ENCODE results near the gene SLC52A1. TPM values are rescaled to one million over a fixed set of nuclear protein-coding genes. Genes with fewer than 3 reads are reported as not detected.
A peak's percentile ranks its signal among the peaks of the same experiment; 100 is the strongest.

SLC52A1 gene
- total and polyA plus RNA-seq, 10 of the 15 experiments (the other 5 are each of a cell fraction or from before 2014, with no cell fraction given) = 0.04 to 0.11 TPM; not detected in 8

GRCh38 chr17:4998732-4999429, 36.3 kb downstream of the SLC52A1 start:
- Histone ChIP-seq H3K27ac (ENCODE audit: control insufficient read depth, insufficient read depth) (peak overlapping the region; percentile 76), H2AFZ (ENCODE audit: control insufficient read depth, low read depth, low read length) (peak overlapping the region; percentile 11; the same call in 1 of the 2 replicates), H3K4me3 (peak overlapping the region; percentile 99), H4K20me1 (ENCODE audit: control insufficient read depth, insufficient read depth) (no peaks in the 10 kb centered on the region), H3K4me2 (ENCODE audit: control insufficient read depth, insufficient read depth) (peak overlapping the region; percentile 99), H3K27me3 (replicated peaks in 1 of 2; ENCODE audit: control insufficient read depth in 2 of 2, insufficient read depth in 2 of 2, low read length in 1 of 2) (no peaks in the 10 kb centered on the region), H3K9me3 (replicated peaks; ENCODE audit: control insufficient read depth, insufficient read depth, low read length) (no peaks in the 10 kb centered on the region), H3K4me1 (ENCODE audit: control insufficient read depth, insufficient read depth, low read length) (peaks cover 11% of the 10 kb centered on the region), H3K79me2 (ENCODE audit: control insufficient read depth, insufficient read depth, low read length) (peaks cover 25% of the 10 kb centered on the region), H3K36me3 (ENCODE audit: control insufficient read depth in 2 of 2, insufficient read depth in 2 of 2, low read length in 1 of 2) (peaks cover 16 to 21% of the 10 kb centered on the region in 2 experiments), H3K9ac (ENCODE audit: control insufficient read depth, insufficient read depth, low read length) (peak overlapping the region; percentile 87)
- RAD21 ChIA-PET (ENCODE audit: unreplicated experiment) = interaction anchor here (1.4 to 1.6 kb wide), 2 partner anchors 18 to 32 kb away, joined by 3 to 4 read pairs; partner anchors contain the start of gene SPAG7
- peak; percentile 83 for FAIRE-seq
- ATAC-seq = peak; percentile 52
- 3% methylated on average over 14 of the region's 14 CpGs for WGBS (ENCODE audit: insufficient coverage, insufficient replicate concordance, low lambda C conversion rate, missing lambda C conversion rate)
- DNase-seq (ENCODE audit: low read depth, low spot score) = no peak
- CTCF ChIA-PET = interaction anchor here (0.9 to 2.5 kb wide), 3 partner anchors 12 to 64 kb away, joined by 3 to 12 read pairs (median 6); no protein-coding TSS in a partner anchor
- no peak for TF ChIP-seq MYB (IDR thresholded peaks at IDR 0.05; ENCODE audit: borderline replicate concordance, low read depth, low read length)
- TF ChIP-seq NR2C1 (IDR thresholded peaks at IDR 0.05) = no peak
- TF ChIP-seq RAD51 (IDR thresholded peaks at IDR 0.05) = no peak
- 0 out of 2 replicates have a peak, but pooled peaks have one; percentile 15 for TF ChIP-seq RUNX3 (IDR thresholded peaks at IDR 0.05; ENCODE audit: low read length)
- TF ChIP-seq EED (IDR thresholded peaks at IDR 0.05; ENCODE audit: low read depth) = peak; percentile 23; the same call in 1 of the 2 replicates
- no peak for TF ChIP-seq YBX1 (IDR thresholded peaks at IDR 0.05)
- TF ChIP-seq TAF1 (IDR thresholded peaks at IDR 0.05; ENCODE audit: borderline replicate concordance, low read depth, low read length) = 0 out of 2 replicates have a peak, but pooled peaks have one; percentile 19
- 0 out of 2 replicates have a peak, but pooled peaks have one; percentile 8 for TF ChIP-seq IRF4 (IDR thresholded peaks at IDR 0.05; ENCODE audit: low read depth, low read length)
- peak; percentile 30; the same call in 1 of the 2 replicates for TF ChIP-seq RELB (IDR thresholded peaks at IDR 0.05; ENCODE audit: low read depth)
- no peak for TF ChIP-seq WRNIP1 (IDR thresholded peaks at IDR 0.05; ENCODE audit: borderline replicate concordance, low read depth, low read length)
- TF ChIP-seq BRCA1 (IDR thresholded peaks at IDR 0.05; ENCODE audit: low read depth, low read length) = no peak
- peak; percentile 31; the same call in 1 of the 2 replicates for TF ChIP-seq IKZF1 (conservative IDR thresholded peaks at IDR 0.05)
- TF ChIP-seq SPI1 (IDR thresholded peaks at IDR 0.05; ENCODE audit: borderline replicate concordance, insufficient read depth, low read depth, low read length) = 0 out of 2 replicates have a peak, but pooled peaks have one; percentile 28
- TF ChIP-seq POLR2AphosphoS5 (IDR thresholded peaks at IDR 0.05; ENCODE audit: low read length) = peak; percentile 53
- BruUV-seq (replicated peaks) = no TSS peak
- POLR2A ChIA-PET = interaction anchor here (0.5 to 3.7 kb wide), 9 partner anchors 10 to 208 kb away, joined by 3 to 22 read pairs (median 5); partner anchors contain the start of genes CAMTA2, PFN1, SPAG7 and ZFP3
- intact Hi-C loops (cut with micrococcal nuclease; ENCODE audit: unreplicated experiment) (loop anchor here (5.0 kb wide), 1 partner anchor 33 kb away; no protein-coding TSS in a partner anchor), in situ Hi-C loops (cut with MboI) (no loop called here)
- SMC1A ChIA-PET (ENCODE audit: uncharacterized antibody, unreplicated experiment) = interaction anchor here (1.0 to 1.5 kb wide), 4 partner anchors 11 to 59 kb away, joined by 3 to 6 read pairs (median 4); partner anchors contain the start of genes CAMTA2, RNF167, SLC25A11 and SPAG7
